GM04503 (cell line): ENCODE measurements around the gene PTGES2.
"Not testable (repeated sequence)": the region's sequence is repeated elsewhere in the genome, so short reads cannot be mapped to it uniquely, and the experiment has no call there.

Source experiments
- DNase-seq: peaks from one replicate; pipeline ENCODE4 v3.0.0-alpha.2; 2012; ENCODE audit warnings: low read depth

The PTGES2 gene

DNA sequence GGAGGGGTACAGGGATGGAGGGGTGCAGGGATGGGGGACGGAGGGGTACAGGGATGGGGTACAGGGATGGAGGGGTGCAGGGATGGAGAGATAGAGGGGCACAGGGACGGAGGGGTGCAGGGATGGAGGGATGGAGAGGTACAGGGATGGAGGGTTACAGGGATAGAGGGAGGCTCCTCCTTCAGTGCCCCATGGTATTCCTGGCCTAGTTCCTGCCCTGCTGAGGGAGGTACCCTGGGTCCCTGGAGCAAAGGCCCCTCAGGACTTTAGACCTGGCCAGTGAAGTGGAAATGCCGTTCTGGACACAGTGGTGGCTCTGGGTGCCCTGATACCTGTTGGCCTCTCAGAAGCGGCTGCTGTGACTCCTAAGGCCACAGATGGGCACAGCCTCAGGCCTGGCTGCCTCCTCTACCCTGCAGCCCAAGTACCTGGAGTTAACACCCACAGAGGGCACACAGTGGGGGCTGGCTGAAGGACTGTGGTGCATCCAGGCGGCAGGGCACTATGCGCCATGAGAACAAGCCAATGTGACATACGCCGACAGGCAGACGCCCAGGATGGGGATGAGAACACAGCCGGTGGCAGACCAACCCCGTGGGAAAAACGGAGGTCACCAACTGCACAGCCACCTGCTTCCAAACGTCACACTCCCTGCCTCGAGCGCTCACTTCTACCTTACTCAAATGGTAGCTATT, 8.4 kb downstream of the PTGES2 start:
- no peak for DNase-seq

DNA sequence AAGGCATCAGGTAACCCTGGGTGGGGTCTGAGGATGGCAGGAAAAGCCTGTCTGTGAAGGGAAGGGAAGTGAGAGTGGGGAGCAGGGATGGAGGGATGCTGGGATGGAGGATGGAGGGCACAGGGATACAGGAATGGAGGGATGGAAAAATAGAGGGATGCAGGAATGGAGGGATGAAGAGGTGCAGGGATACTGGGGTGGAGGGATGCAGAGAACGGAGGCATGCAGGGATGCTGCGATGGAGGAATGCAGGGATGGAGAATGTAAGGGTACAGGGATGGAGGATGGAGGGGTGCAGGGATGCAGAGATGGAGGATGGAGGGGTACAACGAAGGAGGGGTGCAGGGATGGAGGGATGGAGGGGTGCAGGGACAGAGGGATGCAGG, 9.1 kb downstream of the PTGES2 start:
- DNase-seq: no peak

DNA sequence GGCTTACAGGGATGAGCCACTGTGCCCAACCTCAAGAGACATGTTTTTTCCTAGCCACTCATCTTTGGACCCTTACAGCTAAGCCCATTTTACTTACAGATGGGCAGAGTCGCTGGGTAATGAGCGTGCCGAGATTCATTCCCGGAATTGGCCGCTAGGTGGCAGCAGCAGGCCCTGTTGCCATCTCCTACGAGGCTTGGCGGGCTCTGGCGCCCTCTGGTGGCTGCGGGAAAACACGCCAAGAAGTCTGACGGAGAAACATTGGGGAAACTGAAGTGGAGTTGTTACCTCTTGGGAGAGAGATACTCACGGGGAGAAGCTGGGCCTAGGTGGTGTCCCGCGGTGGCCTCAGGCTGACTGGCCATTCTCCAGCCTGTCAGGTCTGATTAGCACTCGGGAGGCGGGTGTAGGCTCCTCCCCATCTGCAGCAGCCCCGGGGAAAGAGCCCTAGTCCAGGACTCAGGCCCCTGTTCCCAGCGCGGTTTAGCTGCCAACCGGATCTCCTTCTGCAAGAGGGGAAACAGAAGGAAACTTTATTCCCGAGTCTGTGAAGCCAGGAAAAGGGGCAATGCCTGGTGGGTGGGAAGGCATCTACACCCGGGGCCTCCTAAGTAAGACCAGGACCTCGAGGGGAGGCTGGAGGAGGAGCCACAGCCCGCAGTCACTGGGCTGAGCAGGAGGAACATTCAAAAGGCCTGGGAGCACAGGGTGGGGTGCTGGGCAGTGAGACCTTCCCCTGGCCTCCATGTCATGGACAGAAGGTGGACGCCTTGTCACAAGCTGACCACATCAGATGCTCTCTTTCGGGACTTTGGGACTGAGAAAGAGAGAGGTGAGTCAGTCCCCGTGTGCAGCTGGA, 9.7 kb downstream of the PTGES2 start:
- no peak for DNase-seq

DNA sequence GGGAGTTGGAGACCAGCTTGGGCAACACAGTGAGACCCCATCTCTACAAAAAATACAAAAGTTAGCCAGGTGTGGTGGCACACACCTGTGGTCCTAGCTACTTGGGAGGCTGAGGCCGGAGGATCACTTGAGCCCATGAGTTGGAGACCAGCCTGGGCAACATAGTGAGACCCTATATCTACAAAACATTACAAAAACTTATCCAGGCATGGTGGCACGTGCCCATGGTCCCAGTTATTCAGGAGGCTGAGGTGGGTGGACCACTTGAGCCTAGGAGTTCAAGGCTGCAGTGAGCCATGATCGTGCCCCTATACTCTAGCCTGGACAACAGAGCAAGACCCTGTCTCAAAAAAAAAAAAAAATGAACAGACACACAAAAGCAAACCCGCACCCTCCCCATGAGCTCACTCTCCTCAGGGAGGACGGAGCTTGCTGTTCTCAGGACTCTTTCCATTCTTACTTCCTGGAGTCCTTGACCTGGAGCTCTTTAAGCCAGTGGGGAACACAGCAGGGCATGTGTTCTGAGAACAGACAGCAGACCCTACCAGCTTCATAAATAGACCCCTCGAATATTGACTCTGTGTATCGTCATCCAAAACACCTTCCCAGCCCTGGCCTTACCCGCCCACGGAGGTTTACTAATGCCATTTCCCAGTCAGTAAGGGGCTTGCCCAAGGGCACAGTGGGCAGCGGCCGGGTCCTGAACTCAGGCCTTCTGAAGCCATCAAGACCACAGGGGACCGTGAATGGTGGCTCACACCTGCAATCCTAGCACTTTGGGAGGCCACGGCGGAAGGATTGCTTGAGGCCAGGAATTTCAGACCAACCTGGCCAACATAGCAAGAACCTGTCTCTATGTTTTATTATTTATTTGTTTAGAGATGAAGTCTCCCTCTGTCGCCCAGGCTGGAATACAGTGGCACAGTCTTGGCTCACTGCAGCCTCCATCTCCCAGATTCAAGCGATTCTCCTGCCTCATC, 11.1 kb downstream of the PTGES2 start:
- DNase-seq: no peak

DNA sequence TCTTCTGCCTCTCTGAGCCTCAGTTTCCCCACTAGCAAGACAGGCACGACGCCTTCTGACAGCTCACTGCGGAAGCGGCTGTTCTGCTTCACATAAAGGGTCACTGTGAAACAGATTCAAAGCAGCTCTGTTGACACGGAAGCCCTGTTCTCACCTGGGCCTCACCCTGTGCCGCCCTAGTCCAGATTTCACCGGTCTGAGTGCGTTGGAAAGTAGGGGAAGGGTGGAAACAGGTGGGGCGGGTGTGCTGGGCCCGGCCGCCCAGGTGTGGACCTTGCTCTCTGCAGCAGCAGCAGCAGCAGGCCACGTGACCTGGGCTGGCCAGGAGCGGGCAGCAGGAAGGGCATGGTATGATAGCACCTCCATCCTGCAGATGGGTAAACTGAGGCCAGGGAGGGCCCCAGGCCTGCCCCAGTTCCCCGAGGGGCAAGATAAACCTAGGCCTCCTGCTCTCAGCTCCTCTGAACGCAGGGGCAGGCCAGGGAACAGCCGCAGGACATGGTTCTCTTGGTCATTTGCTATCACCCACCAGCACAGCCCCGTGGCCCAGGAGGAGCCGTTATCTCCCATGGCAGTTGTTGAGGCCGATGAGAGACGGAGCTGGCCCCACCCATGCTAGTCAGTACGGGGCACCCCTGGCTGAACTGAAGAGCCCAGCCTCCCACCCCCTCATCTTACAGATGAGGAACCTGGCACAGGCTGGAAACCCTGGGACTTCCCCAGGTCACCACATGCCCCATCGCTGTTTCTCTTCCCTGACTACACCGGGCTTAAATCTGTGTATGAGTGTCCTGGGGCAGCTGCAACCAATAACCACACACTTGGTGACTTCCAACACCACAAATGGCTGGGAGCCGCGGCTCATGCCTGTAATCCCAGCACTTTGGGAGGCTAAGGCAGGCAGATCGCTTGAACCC, 12.1 kb downstream of the PTGES2 start:
- DNase-seq: no peak

GRCh38 chr9:128114326-128115186, 13.0 kb downstream of the PTGES2 start:
- no peak for DNase-seq

- no peak for DNase-seq
Measured at GRCh38 chr9:128113526-128114325, 13.8 kb downstream of the PTGES2 start.

- not testable (repeated sequence) for DNase-seq
Measured at GRCh38 chr9:128111726-128112125, 15.8 kb downstream of the PTGES2 start.

DNA sequence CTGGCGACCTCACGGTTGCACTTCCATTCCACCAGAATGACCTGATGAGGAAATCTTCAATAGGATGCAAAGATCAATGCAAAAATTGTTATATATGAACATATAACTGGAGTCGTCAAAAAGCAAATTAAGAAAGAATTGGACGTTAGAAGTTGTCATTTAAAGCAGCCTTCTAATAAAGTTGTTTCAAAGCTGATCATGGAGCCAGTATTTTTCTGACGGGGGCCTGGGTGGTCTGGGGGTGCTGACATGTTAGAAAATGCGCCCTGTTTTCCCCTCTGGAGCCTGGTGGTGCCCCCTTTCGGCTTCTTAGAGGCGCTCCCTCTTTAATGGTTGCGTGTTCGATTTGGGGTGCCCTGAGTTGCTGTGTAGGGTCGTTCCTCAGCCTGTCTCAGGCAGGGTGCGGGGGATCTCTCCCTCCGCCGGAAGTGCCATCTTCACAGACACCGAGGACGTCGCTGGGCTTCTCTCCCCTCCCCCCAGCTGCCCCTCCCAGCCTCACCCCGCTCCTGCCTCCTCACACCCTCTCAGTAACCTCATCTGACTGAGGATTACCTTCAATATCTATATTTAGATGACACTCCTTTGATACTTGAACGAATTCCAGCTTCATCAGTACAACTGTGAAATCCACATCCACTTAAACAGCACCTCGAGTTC, 18.3 kb downstream of the PTGES2 start:
- DNase-seq: no peak

- DNase-seq: no peak
Measured at GRCh38 chr9:128108269-128109049, 19.1 kb downstream of the PTGES2 start.

GRCh38 chr9:128107468-128108268, 19.9 kb downstream of the PTGES2 start:
- DNase-seq: no peak

GRCh38 chr9:128106940-128107467, 20.5 kb downstream of the PTGES2 start:
- DNase-seq: no peak

- no peak for DNase-seq
Measured at GRCh38 chr9:128106181-128106939, 21.2 kb downstream of the PTGES2 start.

DNA sequence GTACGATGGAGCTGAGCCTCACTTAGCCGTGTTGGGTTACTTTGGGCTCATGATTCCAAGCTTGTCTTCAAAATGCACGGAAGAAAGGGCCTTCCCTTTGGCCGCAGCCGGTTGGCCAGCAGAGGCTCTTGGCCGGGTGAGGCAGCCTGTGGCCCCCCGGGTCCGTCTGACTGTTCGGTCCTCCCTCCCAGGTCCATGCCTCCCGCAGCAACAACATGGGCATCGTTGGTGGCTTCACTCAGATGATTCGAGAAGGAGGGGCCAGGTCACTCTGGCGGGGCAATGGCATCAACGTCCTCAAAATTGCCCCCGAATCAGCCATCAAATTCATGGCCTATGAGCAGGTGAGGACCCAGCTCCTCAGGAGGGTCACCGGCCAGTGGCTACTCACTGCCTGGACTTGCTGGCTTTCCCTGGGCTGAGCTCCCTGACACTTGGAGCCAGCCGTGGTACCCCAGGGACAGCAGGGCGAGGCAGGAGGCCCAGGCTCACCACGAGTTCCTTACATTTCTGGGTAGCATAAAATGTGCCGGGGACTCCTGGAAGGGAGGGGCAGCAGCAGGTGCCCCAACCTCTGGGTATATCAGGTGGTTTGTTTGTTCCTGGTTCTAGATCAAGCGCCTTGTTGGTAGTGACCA, 21.9 kb downstream of the PTGES2 start:
- DNase-seq: no peak

DNA sequence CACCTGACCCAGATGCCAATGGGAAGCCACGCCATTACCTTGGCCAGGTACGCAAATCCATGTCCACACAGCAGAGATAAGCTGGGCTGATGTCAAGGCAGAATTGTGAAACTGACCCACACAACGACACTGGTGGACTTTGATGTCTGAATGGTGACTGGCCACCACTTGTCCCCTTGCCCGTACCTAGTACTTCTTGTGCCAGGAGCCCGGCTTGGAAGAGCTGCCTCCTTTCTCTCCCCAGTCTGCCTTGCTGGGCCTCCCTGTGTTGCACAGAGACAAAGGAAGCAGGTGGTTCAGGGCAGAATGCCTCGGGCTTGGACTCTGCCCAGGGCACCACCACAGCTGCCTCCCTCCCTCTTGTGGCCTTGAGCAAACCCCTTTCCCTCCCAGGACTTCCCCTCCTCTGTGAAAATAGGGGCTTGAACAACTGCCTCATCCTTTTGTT, 23.3 kb downstream of the PTGES2 start:
- no peak for DNase-seq

- no peak for DNase-seq
Measured at GRCh38 chr9:128103589-128103962, 24.0 kb downstream of the PTGES2 start.
